ENCODE measurements around the gene MTG2.

- TF ChIP-seq ETS1 (IDR thresholded peaks at IDR 0.05) (no peak), CTCF (conservative IDR thresholded peaks at IDR 0.05; ENCODE audit: low read depth in 2 of 2) (no peak), POLR2AphosphoS5 (IDR thresholded peaks at IDR 0.05; ENCODE audit: low read depth) (no peak), EZH2 (IDR thresholded peaks at IDR 0.05; ENCODE audit: low read depth, unreplicated experiment) (no peak), CREB1 (CRISPR knock-in tag; IDR thresholded peaks at IDR 0.05; ENCODE audit: low read depth) (no peak), EZH2phosphoT487 (IDR thresholded peaks at IDR 0.05; ENCODE audit: unreplicated experiment) (no peak), ZNF462 (CRISPR knock-in tag; IDR thresholded peaks at IDR 0.05) (no peak), REST (IDR thresholded peaks at IDR 0.05; ENCODE audit: unreplicated experiment) (no peak), ZNF114 (CRISPR knock-in tag; IDR thresholded peaks at IDR 0.05) (no peak), JUNB (IDR thresholded peaks at IDR 0.05; ENCODE audit: unreplicated experiment) (no peak), NANOG (IDR thresholded peaks at IDR 0.05; ENCODE audit: borderline replicate concordance) (no peak), ZNF331 (CRISPR knock-in tag; IDR thresholded peaks at IDR 0.05; ENCODE audit: low read depth) (no peak), STAT1 (IDR thresholded peaks at IDR 0.05; ENCODE audit: unreplicated experiment) (no peak)
These were observed 55.9 kb downstream of the MTG2 start for GRCh38 chr20:62238569-62239277.

Data from GM23338 (cell line).